ENCODE measurements around the gene LPAR5.

The LPAR5 gene

GRCh38 chr12:6635856-6636531, at the start of gene LPAR5:
Gene LPAR5 (minus strand): TSS chr12:6635959. CDS start chr12:6621248, 14,711 bp downstream.
- peak; percentile 68 for DNase-seq

DNA sequence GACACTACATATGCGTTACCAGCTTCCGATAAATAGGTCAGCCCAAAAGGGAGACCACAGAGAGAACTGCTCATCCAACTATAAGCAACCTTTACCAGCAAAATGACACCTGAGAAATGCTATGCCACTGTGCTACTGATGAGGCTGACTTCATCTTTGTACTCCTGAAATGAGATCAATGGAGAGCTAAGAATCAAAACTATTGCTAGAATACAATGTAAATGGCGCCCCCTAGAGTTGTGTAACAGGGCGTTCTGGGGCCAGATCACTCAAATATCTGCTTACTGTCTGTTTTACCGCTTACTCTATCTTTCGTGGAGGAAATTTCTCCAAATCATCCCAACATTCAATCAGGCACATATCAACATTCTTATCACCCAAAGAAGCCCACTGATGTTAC, 48.9 kb upstream of the LPAR5 start:
- peak; percentile 78 for DNase-seq

DNA sequence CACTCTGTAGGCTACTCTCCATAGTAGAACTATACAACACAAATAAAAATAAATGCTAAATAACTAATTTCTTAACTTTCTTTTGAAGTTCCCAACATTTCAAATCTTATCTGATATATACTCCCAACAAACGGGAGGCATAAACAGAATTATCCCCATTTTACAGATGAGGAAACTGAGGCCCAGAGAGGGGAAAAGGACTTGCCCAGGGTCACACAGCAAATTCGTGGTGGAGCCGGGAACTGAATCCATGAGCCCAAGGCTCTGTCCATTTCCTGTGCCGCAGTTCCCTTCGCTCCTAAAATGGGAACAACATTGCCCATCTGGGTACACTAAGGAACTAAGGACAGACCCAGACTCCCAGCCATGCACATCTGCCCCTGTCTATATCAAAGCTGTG, 41.2 kb upstream of the LPAR5 start:
- DNase-seq = no peak

- no peak for DNase-seq
Measured at GRCh38 chr12:6672143-6672542, 36.4 kb upstream of the LPAR5 start.

GRCh38 chr12:6667559-6668210, 31.9 kb upstream of the LPAR5 start:
- no peak for DNase-seq

DNA sequence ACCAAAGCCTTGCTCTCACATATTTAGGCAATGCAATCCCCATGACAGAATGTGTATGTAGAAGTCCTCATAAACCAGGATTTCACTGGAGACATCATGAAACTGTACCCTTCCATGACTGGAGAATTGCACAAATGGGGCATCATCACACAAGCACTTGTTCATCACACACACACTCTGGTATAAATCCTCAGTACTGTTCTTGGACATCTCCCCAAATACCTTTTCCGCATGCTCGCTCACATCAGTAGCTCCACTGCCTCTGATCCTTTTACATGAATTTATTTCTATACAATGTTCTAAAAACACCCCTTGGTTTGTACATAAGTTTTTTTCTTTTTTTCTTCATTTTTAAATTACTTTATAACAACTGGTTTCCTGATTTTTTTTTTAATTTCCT, 30.5 kb upstream of the LPAR5 start:
- no peak for DNase-seq

DNA sequence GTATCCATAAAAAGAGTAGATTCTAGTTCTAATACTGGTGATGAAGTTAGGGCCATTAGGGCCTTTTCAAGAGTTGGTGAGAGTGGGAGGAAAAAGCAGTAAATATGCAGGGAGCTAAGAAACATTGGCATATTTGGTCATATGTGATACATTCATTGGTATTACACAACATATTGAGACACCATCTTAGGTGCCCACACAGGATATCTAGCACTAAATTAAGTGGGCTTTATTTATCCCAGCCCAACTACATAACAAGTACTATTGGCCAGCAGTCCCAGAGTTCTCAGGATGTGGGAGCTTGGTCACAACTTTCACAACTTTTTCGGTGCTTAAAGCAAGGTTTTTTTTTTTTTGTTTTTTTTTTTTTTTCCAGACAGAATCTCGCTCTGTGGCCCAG, 29.1 kb upstream of the LPAR5 start:
- DNase-seq = peak; percentile 50

DNA sequence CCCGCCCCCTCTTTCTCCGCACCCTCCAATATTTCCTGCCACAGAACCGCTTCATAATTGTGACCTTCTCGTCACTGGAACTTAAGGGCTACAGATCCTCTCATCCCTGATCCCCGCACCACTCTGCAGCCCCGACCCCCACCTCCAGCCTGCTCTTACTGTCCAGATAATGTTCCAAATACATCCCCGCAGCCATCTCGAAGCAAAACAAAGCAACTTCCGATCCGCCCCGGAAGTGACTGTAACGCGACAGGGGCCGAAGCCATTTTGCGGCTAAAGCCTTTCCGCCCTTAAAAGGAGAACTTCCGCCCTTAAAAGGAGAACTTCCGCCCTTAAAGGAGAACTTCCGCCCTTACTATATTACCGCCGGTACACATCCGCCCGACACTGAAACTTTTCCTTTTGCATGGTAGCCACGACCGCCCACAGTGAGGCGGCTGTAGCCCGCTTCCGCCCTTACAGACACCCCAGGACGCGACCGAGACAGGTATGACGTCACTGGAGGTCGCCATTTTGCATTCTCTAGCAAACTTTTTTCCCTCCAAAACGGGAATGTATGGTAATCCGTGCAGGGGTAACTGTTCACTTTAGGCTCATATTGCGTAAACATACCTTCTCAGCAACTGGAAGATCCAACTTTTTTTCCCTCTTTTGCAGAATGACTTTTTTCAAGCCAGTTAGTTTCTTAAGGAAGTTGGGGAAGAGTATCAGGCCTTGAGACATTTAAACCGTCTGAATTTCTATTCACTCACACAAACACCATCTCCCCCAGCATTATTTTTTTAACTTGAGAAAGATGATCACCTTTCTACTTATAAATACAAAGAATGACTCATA, 27.4 kb upstream of the LPAR5 start, which contains the start of gene ING4:
Gene ING4, minus strand, starts transcription at position 214 of the 837 bp plus-strand sequence. Its CDS starts 18 bp downstream, at position 196.
- DNase-seq = peak; percentile 100

- no peak for DNase-seq
Measured at GRCh38 chr12:6662602-6662905, 26.8 kb upstream of the LPAR5 start.

GRCh38 chr12:6653987-6654386, 18.2 kb upstream of the LPAR5 start:
- DNase-seq = no peak

DNA sequence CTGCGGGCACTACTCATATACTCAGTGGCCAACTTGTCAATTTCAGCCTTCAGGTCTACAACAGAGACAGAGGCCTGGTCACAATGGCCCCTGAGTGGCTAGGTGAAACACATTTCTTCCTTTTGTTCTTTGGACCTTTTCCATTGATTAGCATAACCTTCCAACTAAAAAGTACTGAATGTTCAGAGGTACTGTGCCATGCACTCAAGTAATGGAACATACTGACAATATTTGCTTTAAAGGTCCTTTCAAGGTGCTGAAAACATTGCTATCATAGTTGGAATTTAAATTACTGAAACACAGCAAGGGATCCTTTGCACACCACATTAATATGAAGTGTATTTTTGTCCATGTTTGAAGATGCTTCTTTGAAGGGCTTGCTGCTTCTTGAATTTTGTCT, 17.6 kb upstream of the LPAR5 start:
- DNase-seq = no peak

- no peak for DNase-seq
Measured at GRCh38 chr12:6652391-6652790, 16.6 kb upstream of the LPAR5 start.

- DNase-seq = no peak
Measured at GRCh38 chr12:6650832-6651231, 15.1 kb upstream of the LPAR5 start.

GRCh38 chr12:6647083-6647604, 11.4 kb upstream of the LPAR5 start, which contains the start of gene ACRBP:
Gene ACRBP (minus strand): TSS chr12:6647432. CDS start chr12:6647366, 66 bp downstream.
- DNase-seq = peak; percentile 83

GRCh38 chr12:6646276-6647082, 10.7 kb upstream of the LPAR5 start:
- no peak for DNase-seq

DNA sequence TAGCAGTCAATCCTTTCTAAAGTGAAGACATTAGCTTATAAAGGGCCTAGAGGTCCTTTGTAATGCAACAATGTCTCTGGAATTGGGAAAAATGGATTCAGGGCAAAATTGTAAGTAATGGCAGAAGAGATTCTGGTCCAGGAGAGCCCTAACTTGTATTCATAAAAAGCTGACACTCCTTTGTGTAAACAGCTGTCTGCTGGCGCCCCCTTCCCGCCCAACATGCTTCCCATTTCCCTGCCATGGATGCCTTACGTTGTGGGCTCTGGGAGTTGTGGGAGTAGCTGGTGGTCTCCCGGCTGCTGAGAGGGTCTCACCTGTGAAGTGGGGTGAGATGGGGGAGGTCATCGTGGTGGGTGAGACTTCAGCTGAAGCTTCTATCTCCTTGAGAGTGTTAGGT, 9.1 kb upstream of the LPAR5 start:
- no peak for DNase-seq

DNA sequence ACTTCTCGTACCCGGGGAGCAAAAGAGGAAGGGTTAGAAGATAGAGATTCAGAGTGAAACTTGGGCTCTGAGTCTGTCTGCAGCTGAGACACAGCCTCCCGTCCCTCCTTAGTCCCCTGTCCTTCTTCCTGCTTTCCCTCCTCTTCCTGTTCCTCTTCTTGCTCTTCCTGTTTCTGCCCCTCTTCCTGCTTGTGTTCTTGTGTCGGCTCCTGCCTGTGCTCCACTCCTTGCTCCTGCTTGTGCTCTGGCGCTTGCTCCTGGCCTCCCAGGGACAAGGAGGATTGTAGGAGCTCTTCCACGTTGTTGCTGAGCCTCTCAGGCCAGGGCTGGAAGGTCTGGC, 8.5 kb upstream of the LPAR5 start:
- DNase-seq = peak; percentile 91

DNA sequence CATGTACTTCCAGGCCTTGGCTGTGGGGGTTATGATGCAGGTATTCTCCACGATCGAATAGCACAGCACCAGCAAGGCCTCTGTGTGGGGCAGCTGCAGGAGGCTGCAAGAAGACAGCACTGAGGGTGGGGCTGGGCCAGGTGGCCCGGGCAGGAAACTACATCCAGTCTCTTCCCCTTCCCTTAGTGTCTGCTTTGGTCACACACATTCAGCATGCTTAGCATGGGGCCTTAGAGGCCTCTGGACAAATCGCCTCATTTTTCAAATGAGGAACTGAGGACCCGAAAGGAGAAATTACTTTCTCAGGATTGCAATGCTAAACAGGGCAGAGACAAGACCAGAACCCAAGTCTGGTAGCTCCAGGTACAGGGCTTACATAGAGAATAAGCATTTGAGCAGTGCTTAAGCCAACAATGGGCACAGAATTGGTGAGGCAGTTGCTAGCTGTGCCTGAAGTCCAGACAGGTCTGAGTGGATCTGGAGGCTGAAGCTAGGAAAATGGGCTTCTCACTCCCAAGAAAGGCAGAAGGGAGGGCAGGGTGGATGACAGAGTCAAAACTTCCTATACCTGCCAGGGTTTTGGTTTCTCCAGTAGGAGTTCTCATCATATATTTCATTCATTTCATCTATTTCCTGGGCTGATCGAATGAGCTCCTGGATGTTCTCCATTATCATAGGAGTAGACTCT, 8.0 kb upstream of the LPAR5 start:
- peak; percentile 78 for DNase-seq

- no peak for DNase-seq
Measured at GRCh38 chr12:6641131-6641530, 5.4 kb upstream of the LPAR5 start.

DNA sequence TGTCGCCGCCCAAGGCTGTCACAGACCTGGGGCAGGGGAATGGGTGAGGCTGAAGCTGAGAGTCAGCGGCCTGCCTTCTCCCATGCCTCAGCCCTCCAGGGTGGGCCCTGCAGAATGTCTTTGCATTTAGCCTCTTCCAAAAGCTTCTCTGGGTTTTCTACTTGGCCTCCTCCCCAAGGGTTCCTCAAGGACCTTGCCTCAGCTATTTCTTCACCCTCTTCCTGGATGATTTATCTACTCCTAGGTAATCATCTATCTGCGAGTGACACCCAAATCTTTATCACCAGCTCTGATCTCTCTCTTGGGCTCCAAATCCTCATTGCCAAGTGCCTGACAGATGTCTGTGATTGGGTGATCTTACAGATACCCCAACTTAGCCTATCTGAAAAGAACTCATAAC, 4.7 kb upstream of the LPAR5 start:
- DNase-seq = no peak

GRCh38 chr12:6639151-6639801, 3.5 kb upstream of the LPAR5 start:
- DNase-seq = peak; percentile 57

- DNase-seq = peak; percentile 75
Measured at GRCh38 chr12:6638305-6638704, 2.5 kb upstream of the LPAR5 start.

Data from suppressor macrophage treated with lipopolysaccharide for 4 hours (primary cell).